T-cell (primary cell): ENCODE data around the gene SPATS2L. TPM values are rescaled to one million over a fixed set of nuclear protein-coding genes. Genes with fewer than 3 reads are reported as not detected.

Source experiments
- ATAC-seq, 4 experiments: fragments of 200-7000 bp in 3 of 4; fragments of 150-1000 bp in 1 of 4; cut with Tn5 transposase; replicated peaks in 1 of 4; 1 replicate in 3 of 4; 2 replicates in 1 of 4; pipeline ENCODE4 v1.10.0; 2021; ENCODE audit warnings: moderate library complexity in 3 of 4, mild to moderate bottlenecking in 2 of 4, moderate number of reproducible peaks in 1 of 4
- CTCF ChIA-PET, 2 donors: fragments of 300-600 bp; sonication (Branson Sonifier 250); formaldehyde crosslinking; loops; one replicate each; lab custom pipeline; 2022; ENCODE audit warnings: antibody characterized with exemption in 2 of 2; lab: Charles Lee
- POLR2A ChIA-PET, 2 donors: fragments of 300-600 bp; sonication (Branson Sonifier 250); formaldehyde crosslinking; loops; one replicate each; lab custom pipeline; 2022; ENCODE audit warnings: antibody characterized with exemption in 2 of 2; lab: Charles Lee
- DNase-seq, 35 experiments: peaks; one replicate each; pipeline versions ENCODE4 v3.0.0 to v3.0.0-alpha.2; 2013 to 2023
- H3K27ac ChIP-seq: one replicate; pipeline ENCODE4 v1.5.1; 2013; ENCODE audit warnings: low read length
- H3K27me3 ChIP-seq, 2 experiments: replicated peaks in 1 of 2; 1 replicate in 1 of 2; 2 replicates in 1 of 2; pipeline versions ENCODE4 v1.6.1 to v1.7.0; 2013; ENCODE audit warnings: low read length in 1 of 2, mixed read lengths in 1 of 2; ENCODE audit not compliant: control insufficient read depth in 2 of 2, insufficient read depth in 2 of 2; ENCODE audit errors: extremely low read depth in 1 of 2
- H3K36me3 ChIP-seq, 2 donors: 1 replicate in 1 of 2; 2 replicates in 1 of 2; pipeline versions ENCODE4 v1.6.1 to v1.7.0; 2013; ENCODE audit warnings: low read length in 1 of 2; ENCODE audit not compliant: control insufficient read depth in 2 of 2, insufficient read depth in 1 of 2; ENCODE audit errors: extremely low read depth in 1 of 2
- H3K4me1 ChIP-seq, 2 experiments: 1 replicate in 1 of 2; 2 replicates in 1 of 2; pipeline versions ENCODE4 v1.6.1 to v1.7.0; 2013; ENCODE audit warnings: low read length in 2 of 2, mixed read lengths in 1 of 2; ENCODE audit not compliant: insufficient read depth in 2 of 2, control insufficient read depth in 1 of 2; ENCODE audit errors: extremely low read depth in 1 of 2
- H3K4me3 ChIP-seq, 2 donors: 1 replicate in 1 of 2; 2 replicates in 1 of 2; pipeline versions ENCODE4 v1.5.1 to v1.7.0; 2013; ENCODE audit warnings: mild to moderate bottlenecking in 2 of 2, low read length in 1 of 2, moderate library complexity in 1 of 2; ENCODE audit not compliant: control insufficient read depth in 1 of 2; ENCODE audit errors: extremely low read depth in 1 of 2
- H3K9me3 ChIP-seq: 2 replicates; pipeline ENCODE4 v1.7.0; 2013
- H3K27ac Mint-ChIP-seq, 2 donors: one replicate each; pipeline ENCODE4 v1.8.0; 2020 to 2021; ENCODE audit warnings: mild to moderate bottlenecking in 2 of 2, mixed read lengths in 2 of 2
- H3K27me3 Mint-ChIP-seq, 2 donors: one replicate each; pipeline ENCODE4 v1.8.0; 2021 to 2022; ENCODE audit warnings: mixed read lengths in 2 of 2
- H3K36me3 Mint-ChIP-seq: one replicate; pipeline ENCODE4 v1.8.0; 2021; ENCODE audit warnings: mixed read lengths
- H3K4me1 Mint-ChIP-seq, 3 donors: one replicate each; pipeline ENCODE4 v1.8.0; 2020 to 2022; ENCODE audit warnings: mixed read lengths in 3 of 3, mild to moderate bottlenecking in 1 of 3
- H3K4me3 Mint-ChIP-seq, 3 donors: one replicate each; pipeline ENCODE4 v1.8.0; 2020 to 2022; ENCODE audit warnings: mild to moderate bottlenecking in 3 of 3, mixed read lengths in 3 of 3, moderate library complexity in 3 of 3
- H3K9me3 Mint-ChIP-seq, 3 donors: one replicate each; pipeline ENCODE4 v1.8.0; 2020 to 2022; ENCODE audit warnings: mixed read lengths in 3 of 3
- WGBS: methylation state at CpG from one replicate; pipeline ENCODE4 v1.1.5; 2013; ENCODE audit warnings: missing lambda C conversion rate; ENCODE audit not compliant: insufficient coverage; 5-methylcytosine and 5-hydroxymethylcytosine counted together
- total RNA-seq, 35 experiments: library from RNA in 6 of 35; stranded (reverse) in 6 of 35; fragments of 120-200 nt in 1 of 35; gene quantifications; one replicate each; pipeline versions ENCODE4 v1.2.1 to v1.2.4 and lab custom pipeline; 2013 to 2026

SPATS2L gene
- total RNA-seq, 5 donors from 2014 or later (not counting 1 experiment from before 2014, with no cell fraction given): 5.4 to 9.3 (median 5.9) TPM

- Histone ChIP-seq H3K36me3 (no peaks in the 10 kb centered on the region), H3K4me1 (no peaks in the 10 kb centered on the region), H3K27me3 (no peaks in the 10 kb centered on the region), H3K27ac (no peak overlapping the region), H3K4me3 (no peak overlapping the region), H3K9me3 (no peaks in the 10 kb centered on the region)
- ChIA-PET CTCF (no interaction called here), POLR2A (interaction anchor here in 1 of 2 donors (0.5 kb wide), 1 partner anchor 983 kb away, joined by 3 read pairs; no protein-coding TSS in a partner anchor)
- DNase-seq (no peak), ATAC-seq (no peak)
- 100% methylated on average over 1 of the region's 4 CpGs for WGBS
- H3K27me3 Mint-ChIP-seq: no peaks in the 10 kb centered on the region
- no peak overlapping the region for H3K4me3 Mint-ChIP-seq
- no peak overlapping the region for H3K27ac Mint-ChIP-seq
- H3K9me3 Mint-ChIP-seq: peaks cover 0 to 8% (median 3%) of the 10 kb centered on the region in 3 donors
- H3K36me3 Mint-ChIP-seq: peaks cover 15% of the 10 kb centered on the region
- no peaks in the 10 kb centered on the region for H3K4me1 Mint-ChIP-seq
Measured at GRCh38 chr2:200435379-200435778, 128.9 kb downstream of the SPATS2L start.

GRCh38 chr2:200438251-200438650 lies 131.8 kb downstream of the SPATS2L start:
- CTCF ChIA-PET: no interaction called here
- Histone ChIP-seq H3K27me3 (no peaks in the 10 kb centered on the region), H3K36me3 (no peaks in the 10 kb centered on the region), H3K4me3 (no peak overlapping the region), H3K27ac (no peak overlapping the region), H3K9me3 (no peaks in the 10 kb centered on the region), H3K4me1 (no peaks in the 10 kb centered on the region)
- Mint-ChIP-seq H3K9me3 (peaks cover 0 to 8% (median 3%) of the 10 kb centered on the region in 3 donors), H3K27ac (no peak overlapping the region), H3K4me3 (no peak overlapping the region), H3K36me3 (peaks cover 21% of the 10 kb centered on the region), H3K4me1 (no peaks in the 10 kb centered on the region), H3K27me3 (no peaks in the 10 kb centered on the region)
- no peak for DNase-seq
- no CpG with 5 or more reads among the region's 1 CpG for WGBS
- ATAC-seq: no peak
- POLR2A ChIA-PET: interaction anchor here in 1 of 2 donors (0.6 kb wide), 1 partner anchor 631 kb away, joined by 4 read pairs; no protein-coding TSS in a partner anchor

DNA sequence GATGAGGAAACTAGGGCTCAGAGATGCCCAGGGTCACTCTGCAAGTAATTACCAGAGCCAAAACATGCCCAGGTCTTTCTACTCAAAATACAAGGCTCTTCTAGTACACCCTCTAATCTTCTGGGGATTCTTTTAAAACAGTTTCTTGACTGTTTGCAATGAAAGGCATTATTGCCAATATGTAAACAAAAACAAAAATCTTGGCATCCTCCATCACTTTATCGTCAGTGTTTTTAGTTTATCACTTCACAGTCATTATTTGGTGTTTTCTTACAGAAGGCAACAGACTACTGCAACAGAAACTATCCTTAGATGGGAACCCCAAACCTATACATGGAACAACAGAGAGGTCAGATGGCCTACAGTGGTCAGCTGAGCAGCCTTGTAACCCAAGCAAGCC lies 132.4 kb downstream of the SPATS2L start:
- CTCF ChIA-PET: interaction anchor here in 1 of 2 donors (0.6 kb wide), 1 partner anchor 23 kb away, joined by 3 read pairs; no protein-coding TSS in a partner anchor
- no peak for DNase-seq
- Histone ChIP-seq H3K36me3 (no peaks in the 10 kb centered on the region), H3K27me3 (no peaks in the 10 kb centered on the region), H3K4me3 (no peak overlapping the region), H3K9me3 (no peaks in the 10 kb centered on the region), H3K27ac (no peak overlapping the region), H3K4me1 (no peaks in the 10 kb centered on the region)
- H3K36me3 Mint-ChIP-seq: peaks cover 24% of the 10 kb centered on the region
- WGBS: 100% methylated on average over 1 of the region's 1 CpG
- peaks cover 0 to 8% (median 3%) of the 10 kb centered on the region in 3 donors for H3K9me3 Mint-ChIP-seq
- no peak overlapping the region for H3K27ac Mint-ChIP-seq
- POLR2A ChIA-PET: no interaction called here
- H3K4me3 Mint-ChIP-seq: no peak overlapping the region
- H3K27me3 Mint-ChIP-seq: no peaks in the 10 kb centered on the region
- no peak for ATAC-seq
- H3K4me1 Mint-ChIP-seq: no peaks in the 10 kb centered on the region

DNA sequence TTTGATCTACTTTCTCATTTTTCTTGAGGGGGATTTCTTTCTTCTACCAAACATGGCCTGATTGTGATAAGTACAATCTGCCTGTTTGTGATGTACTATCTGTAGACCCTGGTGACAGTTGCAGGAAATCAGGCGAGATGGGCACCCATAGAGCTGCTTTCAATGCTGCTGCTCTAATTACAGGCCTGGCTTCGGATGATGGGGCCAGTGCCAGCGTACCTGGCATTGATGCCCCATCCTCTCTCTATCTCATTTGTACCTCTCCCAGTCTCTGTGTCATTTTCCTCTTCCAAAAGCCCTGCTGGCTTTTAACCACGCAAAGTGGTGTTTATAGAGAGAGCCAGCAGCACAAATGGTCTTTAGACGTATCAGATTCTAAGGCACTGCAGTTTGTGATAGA lies 133.5 kb downstream of the SPATS2L start:
- ChIA-PET CTCF (no interaction called here), POLR2A (interaction anchor here in 1 of 2 donors (0.5 to 0.6 kb wide), 2 partner anchors 38 to 471 kb away, joined by 3 read pairs; no protein-coding TSS in a partner anchor)
- H3K27ac Mint-ChIP-seq: no peak overlapping the region
- ATAC-seq (no peak), DNase-seq (no peak)
- no peaks in the 10 kb centered on the region for H3K27me3 ChIP-seq
- H3K36me3 ChIP-seq: no peaks in the 10 kb centered on the region
- no peaks in the 10 kb centered on the region for H3K4me1 Mint-ChIP-seq
- 100% methylated on average over 2 of the region's 5 CpGs for WGBS
- no peaks in the 10 kb centered on the region for H3K9me3 ChIP-seq
- H3K36me3 Mint-ChIP-seq: peaks cover 24% of the 10 kb centered on the region
- no peak overlapping the region for H3K27ac ChIP-seq
- H3K4me1 ChIP-seq: no peaks in the 10 kb centered on the region
- H3K27me3 Mint-ChIP-seq: no peaks in the 10 kb centered on the region
- H3K4me3 ChIP-seq: no peak overlapping the region
- H3K9me3 Mint-ChIP-seq: peaks cover 0 to 8% (median 3%) of the 10 kb centered on the region in 3 donors
- no peak overlapping the region for H3K4me3 Mint-ChIP-seq

DNA sequence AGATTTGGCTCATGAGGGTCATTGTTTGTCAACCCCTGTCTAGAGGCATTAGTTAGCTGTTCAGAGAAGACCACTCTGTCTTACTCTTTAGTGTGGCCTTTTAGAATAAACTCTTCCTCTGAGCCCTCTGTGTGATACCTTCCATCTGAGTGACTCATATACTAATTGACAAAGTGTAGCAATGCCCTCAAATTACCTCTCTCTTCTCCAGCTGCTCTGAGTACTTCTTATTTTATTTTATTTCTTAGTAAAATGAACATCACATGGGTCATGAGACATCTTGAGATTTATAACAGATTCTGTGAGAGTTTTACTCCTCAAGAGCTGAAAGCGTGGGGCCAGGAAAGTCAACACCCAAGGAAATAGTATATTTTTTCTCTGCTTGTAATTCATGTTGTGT lies 136.0 kb downstream of the SPATS2L start:
- Histone ChIP-seq H3K27me3 (no peaks in the 10 kb centered on the region), H3K27ac (no peak overlapping the region), H3K36me3 (no peaks in the 10 kb centered on the region), H3K4me1 (no peaks in the 10 kb centered on the region), H3K9me3 (no peaks in the 10 kb centered on the region), H3K4me3 (no peak overlapping the region)
- no peaks in the 10 kb centered on the region for H3K9me3 Mint-ChIP-seq
- peaks cover 14% of the 10 kb centered on the region for H3K36me3 Mint-ChIP-seq
- no peak for ATAC-seq
- ChIA-PET CTCF (interaction anchor here in 1 of 2 donors (0.6 kb wide), 1 partner anchor 465 kb away, joined by 3 read pairs; no protein-coding TSS in a partner anchor), POLR2A (no interaction called here)
- no peak for DNase-seq
- no peaks in the 10 kb centered on the region for H3K27me3 Mint-ChIP-seq
- peaks cover 0 to 2% (median 0%) of the 10 kb centered on the region in 3 donors for H3K4me1 Mint-ChIP-seq
- H3K27ac Mint-ChIP-seq: no peak overlapping the region
- WGBS: no CpG with 5 or more reads among the region's 1 CpG
- H3K4me3 Mint-ChIP-seq: no peak overlapping the region

DNA sequence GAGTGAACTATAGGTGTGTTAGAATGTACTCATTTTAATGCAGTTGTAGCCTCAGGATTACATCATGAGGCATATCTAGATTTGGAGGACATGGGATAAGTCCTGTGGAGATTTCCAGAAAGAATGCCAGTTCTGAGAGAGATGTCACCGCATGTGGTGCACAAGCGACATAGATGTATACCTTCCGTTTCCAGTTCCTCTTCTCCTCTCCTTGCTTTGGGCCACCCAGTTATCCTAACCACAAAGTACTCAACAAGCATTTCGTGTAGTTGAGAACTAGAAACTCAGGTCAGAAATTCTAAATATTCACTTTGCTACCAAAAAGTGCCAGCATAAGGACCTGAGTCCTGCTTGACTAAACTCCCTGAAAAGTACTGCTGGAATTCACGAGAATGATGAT lies 136.9 kb downstream of the SPATS2L start:
- Histone ChIP-seq H3K4me1 (no peaks in the 10 kb centered on the region), H3K27ac (no peak overlapping the region), H3K9me3 (no peaks in the 10 kb centered on the region), H3K27me3 (no peaks in the 10 kb centered on the region), H3K36me3 (no peaks in the 10 kb centered on the region), H3K4me3 (no peak overlapping the region)
- Mint-ChIP-seq H3K4me1 (peaks cover 0 to 2% (median 0%) of the 10 kb centered on the region in 3 donors), H3K4me3 (no peak overlapping the region), H3K36me3 (peaks cover 13% of the 10 kb centered on the region), H3K9me3 (no peaks in the 10 kb centered on the region), H3K27me3 (no peaks in the 10 kb centered on the region), H3K27ac (no peak overlapping the region)
- ATAC-seq (no peak), DNase-seq (no peak)
- CTCF ChIA-PET: no interaction called here
- WGBS: 94% methylated on average over 3 of the region's 5 CpGs
- POLR2A ChIA-PET: no interaction called here
